NCI-H2171 treated with DMSO at 0.1 percent for 48 hours (cell line): Measurements from ENCODE around the gene TBXA2R.
"Not testable (repeated sequence)": the region's sequence is repeated elsewhere in the genome, so short reads cannot be mapped to it uniquely, and the experiment has no call there.

Source experiments
- DNase-seq: peaks from one replicate; lab custom pipeline; 2025; lab: John Stamatoyannopoulos, UW

TBXA2R gene

DNA sequence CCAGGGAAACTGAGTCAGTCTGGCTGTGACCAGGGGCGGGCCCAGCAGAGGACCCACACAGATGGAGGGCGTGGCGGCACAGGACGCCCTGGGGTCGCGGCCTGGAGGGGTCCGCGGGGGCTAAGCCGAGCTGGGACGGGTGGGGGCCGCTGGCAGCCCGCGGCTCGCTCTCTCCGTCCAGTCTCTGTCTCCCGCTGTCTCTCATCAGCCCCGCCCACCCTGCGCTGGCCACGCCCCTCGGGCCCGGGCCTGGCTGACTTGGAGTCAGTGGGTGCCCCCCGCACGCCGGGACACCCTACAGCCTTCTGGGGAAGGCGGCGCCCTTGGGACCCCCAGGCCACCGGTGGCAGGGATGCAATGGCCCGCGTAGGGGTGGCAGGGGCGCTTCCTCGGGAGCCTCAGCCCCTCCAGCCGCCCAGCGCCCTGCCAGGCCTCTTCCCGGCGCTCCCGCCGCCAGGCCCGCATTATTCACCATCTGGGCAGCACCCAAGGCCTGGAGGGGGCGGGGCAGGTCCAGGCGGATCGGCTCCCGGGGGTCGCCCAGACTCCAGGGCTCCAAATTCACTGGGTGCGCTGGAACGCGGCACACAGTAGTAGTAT is at the start of gene TBXA2R:
TSS of gene TBXA2R (minus strand) at position 186 of the 600 bp plus-strand sequence. CDS start 6,241 bp downstream, outside the sequence.
- DNase-seq: peak; percentile 35

DNA sequence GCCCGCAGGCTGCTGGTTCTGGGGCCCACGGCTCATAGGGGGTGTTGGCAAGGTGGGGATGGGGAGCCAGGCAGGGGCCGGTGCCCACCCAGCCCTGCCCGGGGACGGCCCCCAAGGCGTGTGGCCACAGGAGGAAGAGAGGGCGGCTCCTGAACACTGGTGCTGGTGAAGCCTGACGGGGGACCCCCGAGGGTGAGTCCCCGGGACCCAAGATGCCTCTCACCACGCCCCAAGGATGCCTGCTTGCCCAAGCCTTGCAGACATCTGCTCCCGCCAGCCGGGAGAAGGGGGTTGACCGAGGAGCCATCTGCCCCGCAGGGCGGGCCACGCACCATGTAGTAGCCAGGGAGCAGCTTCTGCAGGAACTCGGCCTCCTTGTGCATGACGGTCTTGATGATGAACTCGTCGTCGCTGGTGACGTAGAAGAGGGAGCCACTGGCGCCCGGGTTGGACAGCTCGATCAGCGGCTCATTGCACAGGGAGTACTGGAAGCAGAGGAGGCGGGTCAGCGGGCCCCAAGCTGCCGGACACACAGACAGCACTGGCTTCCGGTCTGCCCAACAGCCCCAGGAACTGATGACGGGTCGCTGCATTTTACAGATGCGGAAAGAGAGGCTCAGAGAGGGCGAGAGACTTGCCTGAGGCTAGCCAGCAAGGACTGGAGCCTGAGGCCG is 49.5 kb upstream of the TBXA2R start:
- peak; percentile 85 for DNase-seq

DNA sequence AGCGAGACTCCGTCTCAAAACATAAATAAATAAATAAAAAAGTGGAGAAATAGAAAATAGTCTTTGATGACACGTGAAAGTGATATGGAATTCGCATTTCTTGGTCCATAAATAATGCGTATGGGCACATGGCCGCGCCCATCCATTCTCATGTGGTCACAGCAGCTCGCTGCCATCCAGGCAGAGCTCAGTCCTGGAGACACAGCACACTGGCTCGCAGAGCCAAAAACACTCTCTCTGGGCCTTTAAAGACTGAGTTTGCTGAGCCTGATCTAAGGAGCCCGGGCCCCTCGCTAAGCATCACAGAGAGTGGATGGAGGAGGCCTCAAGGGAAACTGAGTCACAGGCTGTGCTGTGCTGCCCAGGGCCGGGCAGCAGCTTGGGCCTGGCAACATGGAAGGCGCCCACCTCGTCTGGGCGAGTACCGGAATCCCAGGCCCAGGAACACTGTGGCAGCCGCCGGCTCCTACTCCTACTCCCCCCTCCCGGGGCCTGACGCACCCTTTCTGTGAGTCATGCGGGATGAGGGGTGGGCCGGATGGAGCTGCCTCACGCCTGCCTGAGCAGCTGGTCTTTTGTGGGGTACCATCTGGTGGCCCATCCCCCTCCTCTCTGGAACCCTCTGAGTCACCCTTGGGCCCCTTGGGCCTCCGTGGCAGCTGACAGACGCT is 48.9 kb upstream of the TBXA2R start:
- peak; percentile 96 for DNase-seq

DNA sequence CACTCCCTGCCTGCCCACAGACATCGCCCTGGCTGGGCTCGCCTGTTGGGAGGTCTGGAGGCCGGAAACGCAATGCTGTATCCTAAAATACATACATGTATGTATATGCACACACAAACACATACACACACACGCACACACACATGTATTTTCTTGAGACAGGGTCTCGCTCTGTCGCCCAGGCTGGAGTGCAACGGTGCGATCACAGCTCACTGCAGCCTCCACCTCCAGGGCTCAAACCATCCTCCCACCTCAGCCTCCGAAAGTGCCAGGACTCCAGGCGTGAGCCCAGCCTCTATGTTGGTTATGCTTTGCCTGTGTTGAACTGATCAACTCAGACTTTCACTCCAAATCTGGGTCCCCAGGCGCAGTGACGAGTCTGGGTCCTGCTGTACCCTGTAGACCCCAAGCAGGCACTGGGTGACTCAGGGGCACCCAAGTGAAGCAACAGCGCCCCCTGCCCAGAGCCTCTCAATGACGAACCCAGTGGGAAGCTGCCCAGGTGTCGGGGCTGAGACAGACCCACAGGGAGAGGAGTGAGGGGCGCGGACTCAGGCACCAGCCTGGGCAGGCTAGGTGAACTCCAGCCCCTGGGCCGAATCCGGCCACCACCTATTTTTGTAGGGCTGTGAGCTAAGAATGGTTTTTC is 47.3 kb upstream of the TBXA2R start:
- no peak for DNase-seq

DNA sequence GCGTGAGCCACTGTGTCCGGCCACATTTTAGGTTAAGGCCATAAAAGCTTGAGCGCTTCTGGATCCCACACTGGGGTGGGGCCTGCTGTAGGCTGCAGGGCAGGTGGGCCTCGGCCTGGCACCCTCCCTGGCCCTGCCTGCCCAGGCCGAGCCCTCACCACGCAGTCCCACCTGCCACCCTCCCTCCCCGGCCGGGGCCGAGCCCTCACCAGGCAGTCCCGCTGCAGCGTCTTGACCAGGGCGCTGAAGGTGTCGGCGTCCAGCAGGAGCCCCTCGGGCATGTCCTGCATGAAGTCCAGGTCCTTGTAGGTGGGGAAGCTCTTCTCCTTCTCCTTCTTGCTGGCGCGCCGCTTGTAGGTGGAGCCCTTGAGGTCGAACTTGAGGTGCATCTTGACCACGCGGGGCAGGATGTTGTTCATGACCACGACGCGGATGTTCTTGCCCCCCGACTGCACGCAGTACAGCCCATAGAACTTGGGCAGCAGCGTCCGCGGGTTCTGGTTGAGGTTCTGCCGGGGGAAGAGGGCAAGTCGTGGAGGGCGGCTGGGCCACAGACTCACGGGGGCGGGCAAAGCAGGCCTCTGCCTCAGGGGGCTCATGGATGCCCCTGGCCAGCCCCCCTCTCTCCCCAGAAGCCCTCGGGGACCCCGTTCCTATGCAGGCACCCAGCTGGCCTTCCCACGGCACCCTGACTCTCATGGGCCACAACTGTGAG is 46.6 kb upstream of the TBXA2R start:
- no peak for DNase-seq

- DNase-seq: no peak
Observed at GRCh38 chr19:3652422-3652821, 45.7 kb upstream of the TBXA2R start.

- no peak for DNase-seq
Observed at GRCh38 chr19:3651684-3652083, 45.0 kb upstream of the TBXA2R start.

DNA sequence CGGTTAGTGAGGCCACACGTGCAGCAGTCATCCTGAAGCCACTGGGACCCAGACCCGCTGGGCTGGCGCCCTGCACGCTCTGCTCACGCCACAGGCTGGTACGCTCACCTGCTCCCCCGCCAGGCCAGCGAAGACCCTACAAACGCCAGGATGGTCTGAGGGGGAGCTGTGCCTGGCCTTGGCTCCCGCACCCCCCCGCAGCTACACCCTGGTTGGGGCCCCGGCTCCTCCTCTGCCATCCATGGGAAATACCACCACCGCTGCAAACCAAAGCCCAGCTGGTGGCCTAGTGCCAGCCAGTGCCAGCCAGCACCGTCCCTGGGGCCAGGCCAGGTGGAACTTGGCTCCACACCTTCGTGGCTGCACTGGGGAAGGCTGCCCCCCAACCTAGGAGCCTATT is 43.2 kb upstream of the TBXA2R start:
- no peak for DNase-seq

- DNase-seq: no peak
Observed at GRCh38 chr19:3648037-3648905, 41.6 kb upstream of the TBXA2R start.

DNA sequence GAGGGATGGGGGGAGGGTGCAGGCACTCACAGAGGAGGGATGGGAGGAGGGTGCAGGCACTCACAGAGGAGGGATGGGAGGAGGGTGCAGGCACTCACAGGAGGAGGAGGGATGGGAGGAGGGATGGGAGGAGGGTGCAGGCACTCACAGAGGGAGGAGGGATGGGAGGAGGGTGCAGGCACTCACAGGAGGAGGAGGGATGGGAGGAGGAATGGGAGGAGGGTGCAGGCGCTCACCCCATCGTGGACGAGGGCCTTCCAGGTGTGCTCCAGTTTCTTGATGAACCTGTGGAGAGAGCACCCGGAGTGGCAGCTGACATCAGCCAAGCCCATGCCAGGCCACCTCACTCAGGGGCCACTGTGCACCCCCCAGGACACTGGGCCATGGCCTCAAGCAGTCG is 40.4 kb upstream of the TBXA2R start:
- not testable (repeated sequence) for DNase-seq

DNA sequence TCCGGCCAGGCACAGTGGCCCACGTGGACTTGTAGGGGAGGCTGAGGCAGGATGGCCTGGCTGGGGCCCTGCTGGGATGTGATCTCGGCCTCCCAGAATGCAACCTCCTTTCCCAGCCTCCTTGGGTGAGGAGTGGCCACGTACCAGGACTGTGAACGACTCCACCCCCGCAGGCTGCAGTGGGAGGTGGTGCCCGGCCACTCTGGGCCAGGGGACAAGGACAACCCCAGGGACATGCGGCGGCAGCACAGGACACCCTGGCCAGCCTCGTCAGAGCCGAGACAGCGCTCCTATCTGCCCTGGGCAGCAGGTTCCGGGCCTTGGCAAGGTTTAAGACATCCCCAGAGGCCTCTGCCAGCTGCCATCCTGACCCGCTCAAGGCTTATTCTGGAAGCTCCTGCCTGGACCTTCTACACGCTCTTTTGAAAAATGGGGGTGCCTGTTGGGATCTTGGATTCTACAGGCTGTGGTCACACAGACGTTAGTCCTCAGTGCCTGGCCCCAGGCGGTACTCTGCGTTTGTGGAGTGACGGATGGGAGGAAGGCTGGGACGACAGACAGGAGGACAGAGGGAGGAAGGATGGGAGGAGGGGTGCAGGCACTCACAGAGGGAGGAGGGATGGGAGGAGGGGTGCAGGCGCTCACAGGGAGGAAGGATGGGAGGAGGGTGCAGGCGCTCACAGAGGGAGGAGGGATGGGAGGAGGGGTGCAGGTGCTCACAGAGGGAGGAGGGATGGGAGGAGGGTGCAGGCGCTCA is 39.8 kb upstream of the TBXA2R start:
- peak; percentile 2 for DNase-seq

- no peak for DNase-seq
Observed at GRCh38 chr19:3645726-3646125, 39.1 kb upstream of the TBXA2R start.

DNA sequence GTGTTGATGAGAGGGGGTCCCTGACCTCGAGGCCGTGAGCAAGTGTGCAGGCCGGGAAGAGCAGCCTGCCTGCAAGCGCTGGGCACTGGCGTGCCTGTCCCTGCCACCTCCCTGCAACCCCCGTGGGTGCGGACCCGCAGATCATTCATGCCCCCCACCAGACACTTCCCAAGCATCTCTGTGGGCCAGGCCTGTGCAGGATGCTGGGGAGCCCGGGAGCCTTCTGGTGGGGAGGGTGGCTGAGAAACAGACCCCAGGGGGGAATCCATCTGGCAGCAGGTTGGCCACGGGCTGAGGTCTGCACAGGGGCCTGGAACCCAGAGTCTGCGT is 38.4 kb upstream of the TBXA2R start:
- no peak for DNase-seq

DNA sequence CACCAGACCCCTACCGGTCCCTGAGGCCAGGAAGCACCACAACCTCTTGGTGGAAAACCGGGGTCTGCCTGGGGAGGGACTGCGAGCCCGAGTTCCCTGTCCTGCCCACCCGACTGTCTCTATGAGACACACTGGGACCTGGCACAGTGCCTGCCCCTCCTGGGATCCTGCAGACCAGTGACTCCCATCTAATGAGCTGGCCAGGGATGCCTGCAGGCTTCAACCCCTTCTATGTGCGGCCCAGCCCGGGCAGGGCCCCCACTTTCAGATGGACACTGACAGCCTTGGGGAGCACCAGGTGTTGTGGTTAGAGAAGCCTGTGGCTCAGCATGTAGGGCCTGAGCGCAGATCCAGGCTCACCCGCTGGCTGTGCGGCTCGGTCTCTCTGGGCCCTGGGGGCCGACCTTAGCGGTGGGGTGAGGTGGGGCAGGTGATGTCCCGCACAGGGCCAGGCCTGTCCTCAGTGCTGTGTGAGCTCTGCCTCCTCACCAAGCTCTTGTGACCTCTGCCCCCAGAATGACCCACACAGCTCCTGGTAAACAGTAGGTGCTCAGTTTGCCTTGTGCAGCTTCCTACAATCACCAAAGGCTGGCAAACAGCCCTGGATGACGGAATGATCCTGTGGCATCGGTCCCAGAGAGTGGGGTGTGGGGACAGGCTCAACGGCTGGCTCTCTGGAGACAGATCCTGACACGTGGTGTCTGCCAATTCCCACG is 37.8 kb upstream of the TBXA2R start:
- peak; percentile 19 for DNase-seq

- no peak for DNase-seq
Observed at GRCh38 chr19:3643674-3644313, 37.1 kb upstream of the TBXA2R start.

GRCh38 chr19:3642987-3643673 is 36.5 kb upstream of the TBXA2R start:
- DNase-seq: no peak

DNA sequence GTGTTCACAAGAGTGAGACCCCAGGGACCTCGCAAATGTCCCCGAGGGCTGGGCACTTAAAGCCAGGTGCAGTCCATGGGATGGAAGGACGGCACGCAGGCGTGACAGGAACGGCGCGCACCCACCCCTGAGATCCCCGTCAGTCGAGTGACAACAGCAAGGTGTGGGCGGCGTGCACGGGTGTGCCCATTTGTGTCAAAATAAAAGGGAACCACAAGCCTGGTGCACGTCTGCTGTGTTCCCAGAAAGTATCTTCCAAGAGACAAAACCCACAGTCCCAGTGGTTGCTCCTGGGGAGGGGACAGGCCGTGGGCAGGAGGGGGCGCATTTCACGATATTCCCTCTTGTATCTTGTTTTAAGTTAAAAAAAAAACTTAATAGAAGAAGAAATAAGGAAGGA is 35.6 kb upstream of the TBXA2R start:
- no peak for DNase-seq

- no peak for DNase-seq
Observed at GRCh38 chr19:3641515-3642269, 35.0 kb upstream of the TBXA2R start.
